ENCODE data around the gene GAMT. TPM values are rescaled to one million over a fixed set of nuclear protein-coding genes. Genes with fewer than 3 reads are reported as not detected.
"Not testable (repeated sequence)": the region's sequence is repeated elsewhere in the genome, so short reads cannot be mapped to it uniquely, and the experiment has no call there.

Gene GAMT
- total RNA-seq, 3 donors from 2014 or later = 1.6 to 7.0 (median 2.1) TPM

DNA sequence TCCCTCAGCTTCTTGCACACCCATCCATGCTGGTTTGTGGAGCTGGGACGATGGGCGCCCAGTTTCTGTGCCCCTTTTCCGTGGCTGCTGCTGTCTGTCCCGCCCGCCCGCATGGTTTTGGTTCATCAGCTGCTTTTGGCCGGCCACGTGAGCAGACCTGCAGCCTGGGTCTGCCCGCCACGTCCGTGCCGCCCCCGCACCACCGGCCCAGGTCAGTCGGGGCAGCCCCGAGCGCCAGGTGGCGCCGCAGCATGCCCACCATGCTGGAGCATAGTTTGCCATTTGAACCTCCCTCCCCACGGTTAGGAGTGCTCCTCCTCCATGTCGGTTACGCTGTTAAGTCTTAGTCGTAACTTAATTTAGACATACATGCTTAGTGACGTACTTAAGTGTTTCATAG lies 21.6 kb upstream of the GAMT start:
- DNase-seq (no peak), ATAC-seq (no peak)
- no peak overlapping the region for H3K4me3 ChIP-seq
- peaks cover 18% of the 10 kb centered on the region for H3K36me3 ChIP-seq (ENCODE audit: low read depth)
- H3K9me3 ChIP-seq = no peaks in the 10 kb centered on the region
- H3K4me1 ChIP-seq (ENCODE audit: low read depth) = no peaks in the 10 kb centered on the region
- no peak for TF ChIP-seq CTCF (IDR thresholded peaks at IDR 0.05)
- intact Hi-C loops (cut with DNase I, micrococcal nuclease) = no loop called here

- Histone ChIP-seq H3K4me3 (no peak overlapping the region), H3K4me1 (ENCODE audit: low read depth) (no peaks in the 10 kb centered on the region), H3K9me3 (no peaks in the 10 kb centered on the region), H3K36me3 (ENCODE audit: low read depth) (peaks cover 18% of the 10 kb centered on the region)
- TF ChIP-seq CTCF (IDR thresholded peaks at IDR 0.05) = no peak
- no peak for DNase-seq
- ATAC-seq = no peak
- intact Hi-C loops (cut with DNase I, micrococcal nuclease) = no loop called here
Observed at GRCh38 chr19:1422360-1422759, 21.0 kb upstream of the GAMT start.

DNA sequence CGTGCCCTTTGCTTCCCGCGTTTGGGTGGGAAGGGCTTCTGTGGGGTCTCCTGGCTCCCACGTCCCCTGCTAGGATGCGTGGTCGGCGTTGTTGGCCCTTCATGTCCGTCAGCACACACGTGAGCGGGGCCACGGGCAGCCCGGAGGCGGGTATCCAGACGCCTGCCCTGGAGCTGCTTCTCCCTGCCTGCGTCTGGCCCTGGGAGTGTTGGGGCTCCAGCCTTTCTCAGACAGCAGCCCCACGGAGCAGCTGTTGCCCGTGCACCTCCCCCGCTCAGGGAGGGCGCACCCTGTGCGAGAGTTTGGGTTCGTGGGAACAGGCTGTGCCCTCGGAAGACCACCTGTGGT lies 20.6 kb upstream of the GAMT start:
- DNase-seq (peak in 1 of 3 donors; percentile 41), ATAC-seq (no peak)
- no peak for TF ChIP-seq CTCF (IDR thresholded peaks at IDR 0.05)
- Histone ChIP-seq H3K9me3 (no peaks in the 10 kb centered on the region), H3K36me3 (ENCODE audit: low read depth) (peaks cover 18% of the 10 kb centered on the region), H3K4me1 (ENCODE audit: low read depth) (no peaks in the 10 kb centered on the region), H3K4me3 (no peak overlapping the region)
- intact Hi-C loops (cut with DNase I, micrococcal nuclease) = no loop called here

GRCh38 chr19:1421218-1421957 lies 20.0 kb upstream of the GAMT start:
- peak in 1 of 3 donors; percentile 45 for DNase-seq
- Histone ChIP-seq H3K4me1 (ENCODE audit: low read depth) (peaks cover 3% of the 10 kb centered on the region), H3K36me3 (ENCODE audit: low read depth) (peaks cover 18% of the 10 kb centered on the region), H3K9me3 (no peaks in the 10 kb centered on the region), H3K4me3 (no peak overlapping the region)
- TF ChIP-seq CTCF (IDR thresholded peaks at IDR 0.05) = no peak
- intact Hi-C loops (cut with DNase I, micrococcal nuclease) = no loop called here
- no peak for ATAC-seq

DNA sequence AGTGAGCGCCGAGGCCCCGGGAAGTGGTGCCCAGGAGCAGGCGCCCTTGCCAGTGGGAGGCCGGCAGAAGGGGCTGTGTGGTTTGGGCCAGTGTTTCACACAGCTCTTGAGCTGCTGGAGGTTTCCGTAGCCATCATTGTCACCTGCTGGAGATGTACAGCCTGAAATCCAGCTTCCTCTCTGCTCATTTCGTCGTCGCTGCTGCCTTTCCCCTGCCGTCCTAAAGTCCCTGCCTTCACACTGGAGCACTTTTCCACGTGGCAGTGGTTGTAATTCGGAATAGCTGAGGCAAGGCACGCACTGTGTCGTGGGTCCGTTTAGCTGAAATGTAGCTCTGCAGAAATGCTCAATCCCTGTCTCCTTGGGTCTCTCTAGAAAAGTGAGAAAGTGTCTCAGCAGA lies 19.2 kb upstream of the GAMT start:
- no peaks in the 10 kb centered on the region for H3K9me3 ChIP-seq
- H3K4me1 ChIP-seq (ENCODE audit: low read depth) = peaks cover 11% of the 10 kb centered on the region
- peaks cover 18% of the 10 kb centered on the region for H3K36me3 ChIP-seq (ENCODE audit: low read depth)
- DNase-seq = no peak
- intact Hi-C loops (cut with DNase I, micrococcal nuclease) = no loop called here
- no peak overlapping the region for H3K4me3 ChIP-seq
- ATAC-seq = no peak
- no peak for TF ChIP-seq CTCF (IDR thresholded peaks at IDR 0.05)

GRCh38 chr19:1420085-1420484 lies 18.7 kb upstream of the GAMT start:
- H3K4me1 ChIP-seq (ENCODE audit: low read depth) = peaks cover 14% of the 10 kb centered on the region
- ATAC-seq; H3K4me3 ChIP-seq; DNase-seq; intact Hi-C loops (cut with DNase I, micrococcal nuclease); H3K9me3 ChIP-seq: not testable (repeated sequence)
- peaks cover 18% of the 10 kb centered on the region for H3K36me3 ChIP-seq (ENCODE audit: low read depth)

Data from mucosa of descending colon (tissue), 3 donors.